ENCODE measurements around the gene ANGEL2.
"Not testable (repeated sequence)": the region's sequence is repeated elsewhere in the genome, so short reads cannot be mapped to it uniquely, and the experiment has no call there.

The ANGEL2 gene

DNA sequence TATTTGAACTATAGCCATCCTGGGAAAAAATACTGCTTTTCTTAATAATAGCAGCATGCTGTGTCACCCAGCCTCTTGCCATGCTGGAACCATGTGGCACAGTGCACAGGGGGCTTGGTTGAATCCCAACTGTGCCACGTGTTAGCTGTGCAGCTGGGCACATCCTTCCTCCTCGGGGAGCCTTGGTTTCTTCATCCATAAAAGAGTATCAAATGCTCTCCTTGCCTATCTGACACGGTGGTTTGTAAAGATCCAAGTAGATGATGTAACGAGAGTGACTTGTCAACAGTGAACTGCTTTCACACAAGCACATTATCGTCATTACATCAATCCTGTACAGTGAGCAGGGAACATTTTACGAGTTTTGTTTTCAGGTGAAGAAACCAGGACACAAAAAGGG lies 41.0 kb downstream of the ANGEL2 start:
- DNase-seq = no peak

GRCh38 chr1:212973899-212974298 lies 41.8 kb downstream of the ANGEL2 start:
- no peak for DNase-seq

DNA sequence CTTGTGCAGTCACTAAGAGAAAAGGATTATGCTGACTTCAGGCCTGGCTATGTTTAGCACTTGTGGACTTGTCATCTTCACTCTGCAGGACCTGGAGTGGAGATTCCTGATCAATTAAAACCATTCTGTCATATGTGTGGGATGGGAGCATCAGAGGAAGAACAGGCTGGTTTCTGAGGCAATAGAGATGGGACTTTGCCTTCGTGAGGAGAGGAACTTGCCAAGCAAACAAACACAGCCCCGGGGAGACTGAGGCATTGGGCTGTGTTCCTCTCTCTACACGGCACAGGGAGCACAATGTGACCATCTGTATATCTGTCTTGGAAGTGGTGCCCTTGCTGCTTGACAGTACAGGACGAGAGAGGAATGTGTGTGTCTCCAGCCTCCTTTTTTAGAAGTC lies 42.2 kb downstream of the ANGEL2 start:
- DNase-seq = no peak

GRCh38 chr1:212971312-212971711 lies 44.4 kb downstream of the ANGEL2 start:
- no peak for DNase-seq

DNA sequence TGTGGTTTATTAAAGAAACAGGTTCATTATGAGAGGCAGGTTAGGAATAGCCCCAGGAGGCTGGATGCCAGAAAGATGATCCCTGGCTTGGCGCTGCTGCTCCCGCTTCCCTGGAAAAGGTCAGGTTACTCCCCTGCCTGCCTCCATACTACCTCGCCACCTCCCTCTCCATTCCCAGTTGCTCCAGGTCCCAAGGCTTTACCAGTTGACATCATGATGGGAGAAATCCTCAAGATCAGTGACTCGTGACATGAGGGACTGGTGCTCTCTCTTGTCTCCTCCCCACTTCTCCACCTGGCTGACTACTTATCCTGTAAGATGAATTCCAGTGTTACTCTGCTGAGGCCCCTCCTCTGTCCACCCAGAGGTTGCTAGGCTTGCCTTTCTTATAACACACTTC lies 45.6 kb downstream of the ANGEL2 start:
- no peak for DNase-seq

DNA sequence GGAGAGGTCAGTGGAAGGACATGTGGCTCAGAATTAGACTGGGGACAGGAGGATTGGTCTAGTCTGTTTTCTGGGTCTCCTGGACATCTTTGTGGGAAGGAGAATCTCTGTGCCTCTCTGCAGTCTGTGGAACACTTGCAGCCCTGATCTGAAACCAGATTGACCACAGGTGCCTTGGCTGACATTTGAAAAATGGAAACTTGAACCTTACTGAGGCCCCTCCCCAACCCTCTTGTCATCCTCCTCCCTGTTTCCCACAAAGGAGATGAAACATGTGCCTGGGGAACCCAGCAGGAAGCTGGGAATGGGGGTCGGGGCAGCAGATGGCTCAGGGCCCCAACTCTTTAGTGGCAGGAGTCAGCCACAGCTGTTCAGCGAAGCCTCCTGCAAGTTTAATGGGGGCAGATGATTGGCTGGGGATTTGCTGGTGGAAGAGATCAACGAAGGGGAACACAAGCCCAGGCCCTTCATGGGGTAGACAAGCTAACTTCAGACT lies 47.3 kb downstream of the ANGEL2 start:
- DNase-seq = no peak

- DNase-seq = no peak
Observed at GRCh38 chr1:212967801-212968200, 47.9 kb downstream of the ANGEL2 start.

GRCh38 chr1:212966616-212967015 lies 49.1 kb downstream of the ANGEL2 start:
- DNase-seq = no peak

DNA sequence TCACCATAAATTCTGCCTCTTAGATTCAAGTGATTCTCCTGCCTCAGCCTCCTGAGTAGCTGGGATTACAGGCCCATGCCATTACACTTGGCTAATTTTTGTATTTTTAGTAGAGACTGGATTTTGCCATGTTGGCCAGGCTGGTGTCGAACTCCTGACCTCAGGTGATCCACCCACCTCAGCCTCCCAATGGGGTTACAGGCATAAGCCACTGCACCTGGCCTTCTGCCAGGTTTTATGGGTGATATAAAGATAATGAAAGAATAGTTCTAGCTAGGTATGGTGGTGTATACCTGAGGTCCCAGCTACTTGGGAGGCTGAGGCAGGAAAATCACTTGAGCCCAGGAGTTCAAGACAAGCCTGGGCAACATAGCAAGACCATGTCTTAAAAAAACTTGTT lies 50.7 kb downstream of the ANGEL2 start:
- DNase-seq = not testable (repeated sequence)

GRCh38 chr1:212964102-212964501 lies 51.6 kb downstream of the ANGEL2 start:
- no peak for DNase-seq

DNA sequence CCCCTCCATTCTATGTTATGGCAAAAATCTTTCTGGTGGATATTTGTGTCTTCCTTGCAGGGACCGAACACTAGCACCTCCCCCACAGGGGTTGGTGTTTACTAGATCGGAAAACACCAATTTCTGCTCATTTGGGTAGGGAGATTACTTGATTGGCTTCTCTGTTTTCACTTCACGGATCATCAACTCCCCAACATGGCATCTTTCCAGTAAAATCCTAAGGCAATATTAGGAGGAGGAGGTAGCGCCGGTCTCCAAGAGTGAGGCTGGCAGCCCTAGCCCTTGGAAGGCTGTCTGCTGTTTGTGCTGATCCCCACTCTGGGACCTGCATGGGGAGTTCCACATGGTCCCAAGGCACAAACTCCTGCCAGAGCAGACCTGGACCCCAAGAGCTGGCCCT lies 53.2 kb downstream of the ANGEL2 start:
- DNase-seq = no peak

- no peak for DNase-seq
Observed at GRCh38 chr1:212960932-212961331, 54.7 kb downstream of the ANGEL2 start.

- DNase-seq = no peak
Observed at GRCh38 chr1:212959266-212960220, 56.1 kb downstream of the ANGEL2 start.

- no peak for DNase-seq
Observed at GRCh38 chr1:212958175-212958574, 57.5 kb downstream of the ANGEL2 start.

- DNase-seq = no peak
Observed at GRCh38 chr1:212957546-212957945, 58.1 kb downstream of the ANGEL2 start.

- no peak for DNase-seq
Observed at GRCh38 chr1:212955961-212956620, 59.6 kb downstream of the ANGEL2 start.

GRCh38 chr1:212955098-212955497 lies 60.6 kb downstream of the ANGEL2 start:
- DNase-seq = no peak

DNA sequence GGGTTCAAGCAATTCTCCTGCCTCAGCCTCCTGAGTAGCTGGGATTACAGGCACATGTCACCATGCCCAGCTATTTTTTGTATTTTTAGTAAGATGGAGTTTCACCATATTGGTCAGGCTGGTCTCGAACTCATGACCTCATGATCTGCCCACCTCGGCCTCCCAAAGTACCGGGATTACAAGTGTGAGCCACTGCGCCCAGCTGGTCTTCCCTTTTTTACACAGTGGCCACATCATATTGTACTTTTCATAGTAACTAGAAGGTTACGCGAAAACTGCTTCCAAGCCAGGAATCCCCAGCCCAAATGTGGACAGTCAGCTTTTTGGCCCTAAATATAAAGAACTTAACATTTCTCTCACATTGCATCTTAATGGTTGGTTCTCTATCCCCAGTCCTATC lies 61.2 kb downstream of the ANGEL2 start:
- no peak for DNase-seq

GRCh38 chr1:212953321-212953720 lies 62.3 kb downstream of the ANGEL2 start:
- no peak for DNase-seq

DNA sequence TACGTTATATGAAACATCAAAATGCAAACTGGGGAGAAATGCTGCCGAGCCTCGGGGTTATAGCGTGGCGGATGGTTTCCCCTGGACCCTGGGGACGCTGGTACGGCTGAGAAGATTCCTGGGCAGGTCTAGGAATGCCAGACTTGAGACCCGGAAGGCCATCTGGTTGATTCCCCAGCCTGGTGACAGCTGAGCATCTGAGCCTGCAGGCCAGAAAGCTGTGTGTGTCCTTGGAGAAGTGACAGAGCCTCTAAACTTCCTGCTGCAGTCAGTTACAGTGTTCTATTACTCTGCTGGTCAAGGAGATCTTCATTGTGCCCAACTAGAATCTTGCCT lies 63.1 kb downstream of the ANGEL2 start:
- DNase-seq = no peak

DNA sequence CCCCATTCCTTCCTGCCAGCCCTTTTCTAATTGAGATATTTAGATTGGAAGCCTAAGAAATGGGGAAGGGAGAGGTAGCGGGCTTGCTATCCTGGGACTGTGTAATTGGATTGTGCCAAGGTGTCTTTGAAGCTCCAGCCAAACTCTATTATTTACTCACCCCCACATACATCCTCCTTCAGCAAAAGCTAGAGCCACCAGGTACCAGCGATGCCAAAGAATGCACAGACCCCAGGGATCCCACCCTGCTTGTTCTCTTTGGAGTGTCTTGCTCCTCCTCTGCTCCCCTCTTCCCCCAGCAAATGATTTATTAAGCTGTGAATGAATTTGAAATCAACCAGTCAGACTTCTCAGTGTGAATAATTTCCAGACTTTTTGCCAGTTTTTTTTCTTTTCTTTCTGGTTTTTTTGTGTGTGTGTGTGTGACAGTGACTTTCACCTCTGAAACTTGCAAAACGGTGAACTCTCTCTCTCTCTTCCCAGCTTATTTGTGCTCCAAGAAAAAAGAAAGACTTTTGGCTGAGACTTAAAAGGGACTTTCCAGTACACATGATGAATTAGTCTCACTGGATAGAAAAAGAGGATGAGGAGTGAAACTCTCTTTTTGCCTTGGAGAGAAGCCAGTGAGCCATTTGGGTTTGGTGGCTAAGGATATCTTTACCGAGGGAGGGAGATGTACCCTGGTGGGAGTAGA lies 63.6 kb downstream of the ANGEL2 start:
- DNase-seq = no peak

- no peak for DNase-seq
Observed at GRCh38 chr1:212951126-212951946, 64.3 kb downstream of the ANGEL2 start.

Data from stimulated activated CD4-positive, alpha-beta T cell treated with anti-CD3 and anti-CD28 coated beads, Interleukin-12 subunit alpha, Interleukin-12 subunit beta, amount 100 ng/mL, for 4 hours (primary cell).